PC-3 (cell line): ENCODE data around the gene MLLT3.

Experiments
- CTCF ChIP-seq: fragments of 300-600 bp; sonication (generic); conservative IDR thresholded peaks from 2 replicates; pipeline ENCODE4 v1.5.1; 2017; ENCODE audit warnings: antibody characterized with exemption, low read depth, mild to moderate bottlenecking, low read length
- EZH2 ChIP-seq: fragments of 300-600 bp; sonication (generic); IDR thresholded peaks from one replicate; pipeline ENCODE4 v1.6.1; 2017; ENCODE audit warnings: antibody characterized with exemption, mild to moderate bottlenecking, low read length; ENCODE audit not compliant: unreplicated experiment
- EZH2phosphoT487 ChIP-seq: fragments of 300-600 bp; sonication (generic); IDR thresholded peaks from 2 replicates; pipeline ENCODE4 v1.6.1; 2018; ENCODE audit warnings: mild to moderate bottlenecking, antibody characterized with exemption, low read length, borderline replicate concordance

- no peak for TF ChIP-seq CTCF
- TF ChIP-seq EZH2phosphoT487 = no peak
- no peak for TF ChIP-seq EZH2
Measured at GRCh38 chr9:20651939-20652338, 29.6 kb upstream of the MLLT3 start.
